DMS114 treated with DMSO at 0.1 percent for 48 hours (cell line): ENCODE data around the gene CACNB4.

ENCODE experiments used
- DNase-seq: peaks from one replicate; lab custom pipeline; 2025; ENCODE audit not compliant: unreplicated experiment; lab: John Stamatoyannopoulos, UW

CACNB4 gene

DNA sequence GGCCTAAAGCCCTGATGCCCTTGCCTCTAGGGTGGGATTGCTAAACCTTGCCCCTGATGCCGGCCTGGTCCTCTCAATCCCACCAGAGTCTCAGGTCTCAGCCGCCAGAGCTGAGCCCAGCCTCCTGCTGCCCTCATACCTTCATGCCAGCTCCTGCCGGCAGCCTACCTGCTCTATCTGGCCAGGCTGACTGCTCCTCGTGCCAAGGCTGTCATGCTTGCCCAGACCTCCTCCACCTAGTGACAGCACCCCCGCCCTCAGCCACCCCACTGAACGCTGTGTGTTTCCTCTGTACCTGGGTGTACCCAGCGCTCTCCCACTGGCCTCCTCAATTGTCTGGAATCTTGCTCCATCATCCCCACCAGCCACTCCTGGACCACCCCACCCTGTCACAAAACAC, 120.1 kb downstream of the CACNB4 start:
- no peak for DNase-seq

DNA sequence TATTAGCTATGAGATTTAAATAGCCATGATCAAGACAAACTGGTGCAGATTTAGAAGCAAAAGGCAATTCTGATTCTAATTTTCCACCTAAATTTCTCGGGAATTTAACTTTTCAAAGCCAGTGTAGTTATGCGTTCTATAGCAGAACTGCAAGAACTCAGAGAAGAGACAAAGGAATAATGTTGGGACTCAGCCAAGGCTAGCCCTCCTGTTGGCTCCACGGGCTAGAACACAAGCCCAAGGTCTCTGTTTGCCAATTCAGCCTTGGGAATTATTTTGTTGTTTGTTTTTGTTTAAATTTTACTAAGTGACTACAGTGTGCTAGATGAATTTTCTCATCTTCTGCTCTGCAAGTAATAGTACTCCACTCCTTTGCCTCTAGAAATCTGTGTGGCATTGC, 121.2 kb downstream of the CACNB4 start:
- DNase-seq = no peak

GRCh38 chr2:151976945-151977353, 121.9 kb downstream of the CACNB4 start:
- DNase-seq = no peak

DNA sequence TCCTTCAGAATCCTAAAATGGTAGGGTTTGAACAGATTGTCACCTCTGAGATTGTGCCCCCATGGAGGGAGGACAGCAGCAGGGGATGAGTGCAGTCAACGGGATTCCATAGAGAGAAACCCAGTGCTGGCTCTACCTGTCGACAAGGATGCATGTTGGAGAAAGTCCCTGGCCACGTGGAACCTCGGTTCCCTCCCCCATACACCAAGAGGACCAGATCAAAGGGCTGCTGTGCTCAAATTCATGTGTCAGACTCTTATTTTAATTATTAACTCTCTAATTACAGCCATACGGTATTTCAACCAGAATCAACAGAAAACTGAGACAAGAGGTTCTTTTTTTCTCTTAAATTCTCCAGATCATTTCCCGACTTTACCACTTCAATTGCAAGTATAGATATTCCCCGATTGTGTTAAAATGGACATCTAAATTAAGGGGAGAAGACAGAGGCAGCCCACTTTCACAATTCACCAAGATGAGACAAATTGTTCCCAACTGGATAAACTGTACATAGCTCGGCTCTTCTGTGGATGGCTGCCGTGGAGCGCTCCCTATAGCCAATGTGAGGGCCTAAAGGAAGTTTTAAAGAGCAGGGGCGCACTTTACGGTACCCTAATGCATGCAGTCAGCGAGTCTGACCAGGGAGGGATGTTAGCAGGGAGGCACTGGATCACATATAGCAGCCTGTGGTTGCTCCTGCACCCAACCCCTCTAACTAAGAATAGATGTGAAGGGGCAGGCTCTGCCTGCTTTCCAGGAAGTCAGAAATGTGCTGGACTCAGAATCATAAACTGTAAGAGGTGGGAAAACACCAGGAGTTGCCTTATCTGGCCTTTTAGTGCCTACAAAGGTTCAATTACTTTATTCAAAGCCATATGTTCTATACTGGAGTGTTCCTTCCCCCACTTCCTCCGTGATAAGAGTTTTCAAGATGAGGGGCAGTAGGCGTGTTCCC, 123.1 kb downstream of the CACNB4 start:
- DNase-seq = no peak

GRCh38 chr2:151974988-151975387, 123.9 kb downstream of the CACNB4 start:
- no peak for DNase-seq

DNA sequence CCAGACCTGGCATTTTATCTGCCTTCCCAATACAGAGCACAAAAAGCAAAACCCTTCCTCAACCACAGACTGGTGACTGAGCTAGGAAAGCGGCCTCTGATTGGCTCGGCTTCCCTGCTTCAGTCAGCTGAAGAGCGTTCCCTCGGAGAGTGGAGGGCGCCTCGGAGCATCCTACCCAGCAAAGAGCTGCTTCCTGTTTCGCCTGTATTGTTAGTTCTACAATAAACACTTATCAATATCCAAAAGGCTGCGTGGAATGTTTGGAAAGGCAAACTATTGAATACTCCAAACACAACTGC, 125.0 kb downstream of the CACNB4 start:
- no peak for DNase-seq

DNA sequence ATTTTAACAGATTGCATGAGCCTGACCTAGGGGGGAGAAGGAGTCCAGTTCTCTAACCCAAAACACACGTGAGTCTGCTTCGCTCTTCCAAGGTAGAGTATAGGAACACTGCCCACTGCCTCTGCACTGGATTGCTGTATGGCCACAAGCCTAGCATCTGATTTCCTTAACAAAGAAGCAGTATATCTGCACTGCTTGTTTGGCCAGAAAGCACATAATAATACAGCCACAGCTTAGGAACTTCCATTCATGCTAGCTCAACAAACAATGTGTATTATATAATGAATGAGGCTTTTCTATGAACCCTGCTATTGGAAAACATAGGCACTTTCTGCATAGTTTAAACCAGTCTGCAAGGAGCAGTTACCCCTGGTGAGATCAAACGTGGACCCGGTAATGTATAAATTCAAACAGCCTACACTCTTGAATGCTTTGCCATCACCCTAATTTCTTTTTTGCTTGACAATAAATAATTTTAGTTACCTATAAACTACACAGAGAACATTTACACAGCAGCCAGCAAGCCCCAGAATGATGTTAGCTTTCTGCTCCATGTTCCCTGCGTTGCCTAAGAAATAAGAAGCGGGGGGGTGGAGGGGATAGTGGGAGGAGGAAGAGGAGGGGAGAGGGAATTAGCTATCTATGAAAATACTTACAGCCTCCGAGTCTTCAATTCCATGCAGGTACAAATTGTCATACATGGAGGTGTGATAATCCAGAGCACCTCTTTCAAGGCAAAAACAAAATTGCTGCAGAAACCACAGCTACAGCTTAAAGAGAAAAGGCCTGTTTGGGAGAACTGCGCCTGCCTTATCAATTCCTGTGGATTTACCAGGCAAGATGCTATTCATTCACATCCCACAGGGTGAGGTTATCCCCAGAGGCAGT, 125.6 kb downstream of the CACNB4 start:
- DNase-seq = no peak

DNA sequence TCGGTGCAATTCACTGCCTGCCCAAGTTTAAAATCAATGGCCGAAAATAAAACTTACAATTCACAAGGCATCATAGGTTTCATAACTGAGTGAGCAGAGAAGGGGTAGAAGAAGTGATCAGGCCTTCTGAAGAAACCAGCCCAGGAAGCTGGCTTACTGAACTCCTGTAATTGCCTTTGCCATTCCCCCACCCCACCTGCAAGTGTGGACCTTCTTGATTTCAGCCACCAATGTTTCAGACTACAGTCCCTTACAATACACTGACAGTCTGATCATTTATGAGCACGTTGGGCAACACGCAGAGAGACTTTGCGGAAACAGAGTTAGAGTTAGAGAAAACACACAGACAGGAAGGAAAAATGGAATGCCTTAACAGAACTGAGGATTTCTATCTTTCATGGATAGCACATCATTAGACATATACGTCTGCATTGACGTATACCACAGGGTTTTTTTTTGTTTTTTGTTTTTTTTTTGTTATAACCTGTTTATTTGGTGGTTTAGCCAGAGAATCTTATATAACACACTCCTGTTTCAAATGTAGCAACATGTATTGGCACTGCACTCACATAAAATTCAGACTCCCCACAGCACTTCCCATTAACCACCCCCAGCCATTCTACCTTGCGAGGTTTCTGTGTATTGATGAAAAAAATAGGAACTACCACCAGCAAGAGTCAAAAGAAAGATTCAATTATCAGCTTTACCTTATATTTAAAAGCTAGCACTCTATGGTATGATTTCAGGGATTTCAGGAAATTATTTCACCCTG, 126.4 kb downstream of the CACNB4 start:
- no peak for DNase-seq

DNA sequence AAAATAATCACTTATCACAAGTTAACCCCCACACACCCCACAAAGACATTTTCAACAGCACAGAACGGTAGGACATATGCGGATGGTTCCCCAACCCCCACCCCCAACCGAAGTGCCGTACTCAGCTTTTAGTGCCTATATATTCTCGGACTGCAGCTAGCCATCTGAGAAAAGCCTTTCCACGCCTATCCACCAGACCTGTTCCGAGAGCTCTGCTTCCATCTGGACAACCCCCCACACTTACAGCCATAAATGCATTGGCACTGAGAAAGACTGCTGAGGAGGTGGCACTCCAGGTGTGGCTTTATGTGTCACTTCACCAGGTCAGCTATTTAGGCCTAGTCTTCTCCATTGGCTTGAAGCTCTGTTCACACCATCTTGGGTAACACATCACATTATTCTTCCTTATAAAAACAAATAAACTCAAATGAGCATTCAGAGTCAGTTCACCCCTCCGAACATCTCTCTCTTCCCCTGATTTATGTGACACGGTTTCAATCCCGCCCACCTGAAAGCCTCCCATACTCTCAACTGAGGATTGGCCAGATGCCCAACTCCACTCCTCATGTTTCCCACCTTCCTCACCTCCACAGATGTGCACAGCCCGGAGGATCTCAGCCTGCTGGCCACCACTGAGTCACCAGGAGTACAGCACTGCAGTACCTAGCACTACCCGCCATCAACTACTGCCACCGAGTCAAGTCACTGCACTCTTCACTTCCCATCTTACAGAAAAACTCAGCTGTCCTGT, 127.4 kb downstream of the CACNB4 start:
- no peak for DNase-seq

DNA sequence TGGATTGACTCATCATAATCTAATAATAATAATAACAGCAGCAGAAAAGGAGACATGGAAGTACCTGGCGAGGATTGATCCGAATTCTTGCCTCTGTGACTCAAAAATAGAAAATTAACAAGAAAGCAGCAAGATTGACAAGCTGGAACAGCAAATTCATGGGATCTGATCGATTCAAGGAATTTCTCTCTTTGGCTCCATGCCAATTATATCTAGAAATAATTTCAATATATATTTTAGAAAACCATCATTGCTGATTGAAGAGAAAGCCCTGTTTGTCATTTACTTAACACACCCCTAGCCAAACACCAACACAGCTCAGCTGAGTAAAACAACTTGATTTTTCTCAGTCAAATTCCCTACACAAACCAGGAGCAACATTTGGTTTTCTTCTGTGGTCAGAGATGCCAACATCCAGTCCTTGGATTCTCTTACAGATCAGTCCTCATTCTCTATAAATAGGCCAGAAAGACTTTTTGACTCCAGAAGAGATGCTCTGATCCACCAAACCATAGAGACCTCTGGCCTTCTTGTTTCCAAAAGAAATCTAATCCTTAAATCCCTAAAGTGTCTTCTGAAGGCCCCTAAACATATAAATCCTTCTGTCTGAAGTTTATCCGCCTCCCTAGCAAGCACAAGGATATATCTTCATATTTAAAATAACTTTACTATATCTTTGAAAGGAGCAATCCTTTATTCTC, 129.9 kb downstream of the CACNB4 start:
- no peak for DNase-seq

- DNase-seq = no peak
Observed at GRCh38 chr2:151967829-151968722, 130.8 kb downstream of the CACNB4 start.

GRCh38 chr2:151965884-151966283, 133.0 kb downstream of the CACNB4 start:
- DNase-seq = no peak

- no peak for DNase-seq
Observed at GRCh38 chr2:151961558-151961957, 137.3 kb downstream of the CACNB4 start.

- DNase-seq = no peak
Observed at GRCh38 chr2:151959238-151959637, 139.6 kb downstream of the CACNB4 start.

DNA sequence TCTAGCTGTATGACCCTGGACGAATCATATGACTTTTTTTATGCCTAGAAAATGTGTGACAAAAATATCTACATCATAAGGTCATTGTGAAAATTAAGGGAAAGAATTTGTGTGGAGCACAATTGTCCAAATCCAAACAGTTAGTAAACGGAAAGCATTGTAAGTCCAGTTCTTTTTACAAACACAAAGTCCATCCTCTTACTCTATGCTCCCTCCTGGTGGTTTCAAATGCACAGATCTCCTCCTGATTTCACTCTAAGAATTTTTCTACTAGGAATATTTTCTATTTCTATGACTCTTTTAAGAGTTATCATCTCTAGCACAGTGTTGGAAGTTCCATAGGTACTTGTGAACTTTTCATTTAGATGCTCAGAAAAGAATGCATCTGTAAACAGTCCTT, 145.4 kb downstream of the CACNB4 start:
- DNase-seq = no peak

DNA sequence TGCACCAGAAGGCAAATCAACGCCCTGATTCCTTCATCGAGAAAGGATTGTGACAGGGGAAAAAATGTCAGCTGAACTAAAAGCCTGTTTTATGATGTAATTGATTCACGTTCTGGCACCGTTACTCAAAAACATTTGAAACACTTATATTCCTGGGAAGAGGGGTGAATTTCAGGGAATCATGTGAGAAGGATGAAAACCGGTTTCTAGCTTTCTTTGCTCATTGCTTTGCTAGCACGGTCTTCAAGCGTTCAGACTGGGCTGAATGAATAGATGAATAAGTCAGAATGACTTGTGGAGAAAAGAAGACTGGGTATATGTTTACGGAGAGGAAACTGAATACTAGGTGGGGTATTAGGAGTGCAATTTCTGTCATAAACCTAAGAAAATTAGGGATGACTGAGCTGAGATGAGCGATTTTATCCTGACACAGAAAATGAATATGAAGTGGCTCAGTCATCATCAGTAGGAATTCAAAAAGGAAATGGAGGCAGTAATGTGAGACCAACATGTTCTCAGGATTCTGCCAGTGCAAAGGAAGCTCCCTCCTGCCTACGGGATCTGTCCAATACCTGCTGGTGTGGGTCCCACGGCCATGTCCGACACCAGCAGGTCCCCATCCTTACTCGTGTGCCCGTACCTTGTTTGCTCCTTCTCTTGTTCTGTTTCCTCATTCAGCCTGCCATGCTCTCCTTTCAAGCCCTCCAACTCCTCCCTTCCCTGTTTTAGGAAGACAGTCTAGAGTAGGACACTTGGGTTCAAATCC, 146.0 kb downstream of the CACNB4 start:
- no peak for DNase-seq

DNA sequence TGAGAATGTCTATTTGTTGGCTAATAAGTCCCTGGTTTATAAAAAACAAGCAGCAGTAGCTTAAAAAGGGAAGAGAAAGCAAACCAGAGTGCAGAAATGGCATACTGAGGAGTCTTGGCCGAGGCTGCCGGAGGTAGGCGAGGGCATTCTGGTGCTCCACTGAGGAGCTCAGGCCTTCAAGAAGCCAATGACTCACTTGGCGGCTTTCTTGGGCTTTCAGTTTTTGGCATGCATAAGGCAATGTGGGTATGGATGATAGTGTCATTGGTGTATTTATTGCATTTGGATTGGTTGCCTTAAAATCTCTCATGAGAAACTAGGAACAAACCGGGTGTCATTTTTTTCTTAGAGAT, 151.1 kb downstream of the CACNB4 start:
- no peak for DNase-seq
